HTR-8/SVneo (cell line): Measurements from ENCODE around the gene DTD1.
"Not testable (repeated sequence)": the region's sequence is repeated elsewhere in the genome, so short reads cannot be mapped to it uniquely, and the experiment has no call there.

Source experiments
- DNase-seq: peaks from one replicate; pipeline ENCODE4 v3.0.0; 2011; ENCODE audit warnings: low spot score, mixed read lengths; ENCODE audit not compliant: insufficient read length
- FAIRE-seq: peaks from 2 replicates; lab custom pipeline; 2011; peaks lifted over from hg19 to GRCh38; lab: Jason Lieb, UNC

The DTD1 gene

GRCh38 chr20:18729231-18729825 lies 141.5 kb downstream of the DTD1 start:
- no peak for FAIRE-seq
- DNase-seq = no peak

- FAIRE-seq = no peak
- no peak for DNase-seq
Measured at GRCh38 chr20:18731940-18732339, 144.1 kb downstream of the DTD1 start.

- FAIRE-seq = no peak
- no peak for DNase-seq
Measured at GRCh38 chr20:18734525-18735189, 146.8 kb downstream of the DTD1 start.

GRCh38 chr20:18737140-18737539 lies 149.3 kb downstream of the DTD1 start:
- DNase-seq (no peak), FAIRE-seq (no peak)

GRCh38 chr20:18738055-18738454 lies 150.2 kb downstream of the DTD1 start:
- FAIRE-seq = no peak
- DNase-seq = no peak

GRCh38 chr20:18738888-18739287 lies 151.0 kb downstream of the DTD1 start:
- DNase-seq = no peak

GRCh38 chr20:18739751-18740166 lies 151.9 kb downstream of the DTD1 start:
- DNase-seq = no peak
- FAIRE-seq = no peak

More at GRCh38 chr20:18738888-18739287, 151.0 kb downstream of the DTD1 start:
- FAIRE-seq = no peak

GRCh38 chr20:18740726-18741125 lies 152.9 kb downstream of the DTD1 start:
- FAIRE-seq = no peak
- DNase-seq = no peak

- no peak for DNase-seq
- no peak for FAIRE-seq
Measured at GRCh38 chr20:18742841-18743240, 155.0 kb downstream of the DTD1 start.

GRCh38 chr20:18743665-18744440 lies 156.0 kb downstream of the DTD1 start:
- FAIRE-seq = no peak
- DNase-seq = no peak

- DNase-seq = no peak
- no peak for FAIRE-seq
Measured at GRCh38 chr20:18747090-18747489, 159.2 kb downstream of the DTD1 start.

- FAIRE-seq = no peak
Measured at GRCh38 chr20:18748987-18749386, 161.1 kb downstream of the DTD1 start.

GRCh38 chr20:18749528-18749927 lies 161.7 kb downstream of the DTD1 start:
- FAIRE-seq = no peak
- no peak for DNase-seq

More at GRCh38 chr20:18748987-18749386, 161.1 kb downstream of the DTD1 start:
- no peak for DNase-seq

GRCh38 chr20:18750735-18751134 lies 162.9 kb downstream of the DTD1 start:
- DNase-seq (no peak), FAIRE-seq (no peak)

GRCh38 chr20:18754030-18754652 lies 166.3 kb downstream of the DTD1 start:
- DNase-seq (no peak), FAIRE-seq (no peak)

GRCh38 chr20:18754653-18755045 lies 166.8 kb downstream of the DTD1 start:
- FAIRE-seq = no peak

GRCh38 chr20:18760852-18761251 lies 173.0 kb downstream of the DTD1 start:
- FAIRE-seq, DNase-seq: not testable (repeated sequence)

More at GRCh38 chr20:18754653-18755045, 166.8 kb downstream of the DTD1 start:
- no peak for DNase-seq

GRCh38 chr20:18767676-18768075 lies 179.8 kb downstream of the DTD1 start:
- no peak for FAIRE-seq

GRCh38 chr20:18773566-18773965 lies 185.7 kb downstream of the DTD1 start:
- FAIRE-seq (no peak), DNase-seq (no peak)

More at GRCh38 chr20:18767676-18768075, 179.8 kb downstream of the DTD1 start:
- DNase-seq = no peak

GRCh38 chr20:18774207-18774606 lies 186.4 kb downstream of the DTD1 start:
- FAIRE-seq (no peak), DNase-seq (no peak)

GRCh38 chr20:18775633-18776032 lies 187.8 kb downstream of the DTD1 start:
- FAIRE-seq (no peak), DNase-seq (no peak)
